NCI-H82 treated with DMSO at 0.1 percent for 48 hours (cell line): Measurements from ENCODE around the gene USP48.
A peak's percentile ranks its signal among the peaks of the same experiment; 100 is the strongest.
"Not testable (repeated sequence)": the region's sequence is repeated elsewhere in the genome, so short reads cannot be mapped to it uniquely, and the experiment has no call there.

ENCODE experiments used
- DNase-seq: peaks from one replicate; lab custom pipeline; 2025; ENCODE audit not compliant: unreplicated experiment; lab: John Stamatoyannopoulos, UW

Gene USP48

DNA sequence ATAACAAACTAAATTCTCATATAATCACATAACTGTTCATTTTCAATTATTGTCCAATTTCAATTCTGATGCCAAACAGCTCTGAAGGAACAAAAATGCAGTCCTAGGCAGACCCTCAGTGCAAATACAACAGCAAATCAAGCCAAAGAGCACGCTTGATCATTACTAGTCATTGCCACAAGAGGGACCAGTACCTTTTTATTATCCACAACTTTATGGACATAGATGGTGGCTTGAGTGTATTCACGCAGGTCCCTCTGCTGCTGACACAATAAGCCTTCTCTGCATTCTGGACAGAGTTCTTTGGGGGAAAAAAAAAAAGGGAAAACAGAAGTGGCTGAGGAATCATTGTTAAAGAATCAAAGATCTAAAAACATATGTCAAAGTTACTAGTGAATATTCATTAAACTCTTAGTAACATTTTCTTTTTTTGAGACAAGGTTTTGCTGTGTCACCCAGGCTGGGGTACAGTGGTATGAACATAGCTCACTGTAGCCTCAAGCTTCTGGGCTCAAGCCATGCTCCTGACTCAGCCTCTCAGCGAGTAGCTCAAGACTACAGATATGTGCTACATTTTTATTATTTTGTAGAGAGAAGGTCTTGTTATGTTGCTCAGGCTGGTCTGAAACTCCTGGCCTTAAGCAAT, 79.5 kb downstream of the USP48 start:
- DNase-seq = peak; percentile 12

DNA sequence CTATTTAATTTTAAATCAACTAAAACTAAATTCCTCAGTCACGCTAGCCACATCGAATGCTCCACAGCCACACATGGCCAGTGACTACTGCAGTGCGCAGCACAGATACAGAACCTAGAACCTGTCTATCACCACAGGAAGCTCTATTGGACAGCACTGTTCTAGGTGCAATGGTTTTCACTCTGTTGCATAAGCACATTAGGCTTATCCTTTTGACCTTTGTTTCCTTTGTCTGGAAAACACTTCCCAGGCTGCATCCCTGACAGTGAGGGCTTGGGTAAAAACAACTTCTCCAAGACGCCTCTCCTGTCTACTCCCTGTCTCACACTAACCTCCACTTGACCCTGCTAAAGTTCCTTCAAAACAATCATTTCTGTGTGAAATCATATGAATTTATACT, 80.2 kb downstream of the USP48 start:
- DNase-seq = no peak

DNA sequence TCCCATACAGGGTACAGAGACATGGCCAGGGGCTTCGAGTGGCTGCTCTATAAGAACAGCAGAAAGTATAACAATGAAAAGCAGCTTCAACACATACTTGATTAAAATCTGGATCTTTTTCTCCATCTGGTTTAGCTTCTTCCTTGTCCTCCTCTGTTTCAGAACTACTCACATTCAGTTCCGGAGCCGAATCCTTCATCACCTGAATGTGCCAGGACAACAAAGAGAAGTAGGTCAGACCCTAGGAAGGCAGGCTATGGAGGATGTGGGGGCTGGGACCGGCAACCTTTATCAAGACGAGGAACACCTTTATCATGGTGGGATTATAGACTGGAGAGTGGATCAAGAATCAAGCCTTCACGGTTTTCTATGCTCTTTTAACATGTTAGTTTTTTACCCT, 81.5 kb downstream of the USP48 start:
- DNase-seq = no peak

DNA sequence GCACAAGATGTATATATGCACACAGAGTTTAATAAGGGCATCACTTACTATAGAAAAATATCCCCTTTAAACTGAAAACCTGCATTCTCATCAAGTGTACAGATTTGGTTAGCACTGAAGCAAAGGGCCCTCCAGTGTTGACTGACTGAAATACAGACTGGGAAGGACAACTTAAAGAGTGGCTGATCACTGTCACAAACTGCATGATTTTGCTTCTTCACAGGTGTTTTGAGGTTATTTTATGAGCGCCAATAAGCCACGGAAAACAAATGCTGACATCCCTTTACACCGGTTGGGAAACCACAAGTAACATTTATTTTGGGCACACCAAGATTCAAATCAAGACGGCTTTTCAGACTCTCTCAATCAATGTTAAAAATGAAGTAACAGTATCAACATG, 82.9 kb downstream of the USP48 start:
- no peak for DNase-seq

DNA sequence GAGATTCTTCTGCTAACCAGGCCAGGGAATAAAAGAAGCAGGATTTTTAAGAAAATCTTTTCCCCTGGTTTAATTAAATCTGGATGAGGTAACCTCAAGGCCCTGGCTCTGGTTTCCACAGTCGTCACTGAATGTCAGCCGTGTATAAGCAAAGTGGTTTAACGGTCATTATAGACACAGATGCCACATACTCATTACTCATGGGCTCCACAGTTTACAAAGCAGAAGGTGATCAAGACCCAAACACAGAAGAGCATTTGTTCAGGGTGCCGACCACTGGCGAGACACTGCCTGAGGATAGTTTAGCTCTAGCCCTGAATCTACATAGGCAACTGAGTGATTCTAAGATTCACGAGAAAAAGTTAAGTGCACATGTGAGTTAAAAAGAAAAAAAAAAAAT, 86.0 kb downstream of the USP48 start:
- DNase-seq = no peak

DNA sequence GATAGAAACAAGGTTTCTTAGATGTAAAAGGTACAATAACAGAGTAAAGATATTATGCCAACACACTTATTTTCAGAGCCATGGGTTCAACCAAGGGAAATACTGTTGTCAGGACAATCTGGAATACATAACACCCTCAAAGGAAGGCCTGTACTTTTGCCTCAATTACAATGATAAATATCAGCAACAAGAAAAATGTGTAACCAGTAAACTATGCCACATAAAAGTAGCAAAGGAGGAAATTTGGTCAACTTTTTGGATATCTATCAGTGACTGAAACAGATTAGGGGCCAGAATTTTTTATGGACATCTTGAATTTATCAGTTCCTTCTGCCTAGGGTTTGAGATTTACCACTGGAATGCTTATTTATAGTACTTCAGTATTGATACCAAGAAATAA, 89.2 kb downstream of the USP48 start:
- no peak for DNase-seq

DNA sequence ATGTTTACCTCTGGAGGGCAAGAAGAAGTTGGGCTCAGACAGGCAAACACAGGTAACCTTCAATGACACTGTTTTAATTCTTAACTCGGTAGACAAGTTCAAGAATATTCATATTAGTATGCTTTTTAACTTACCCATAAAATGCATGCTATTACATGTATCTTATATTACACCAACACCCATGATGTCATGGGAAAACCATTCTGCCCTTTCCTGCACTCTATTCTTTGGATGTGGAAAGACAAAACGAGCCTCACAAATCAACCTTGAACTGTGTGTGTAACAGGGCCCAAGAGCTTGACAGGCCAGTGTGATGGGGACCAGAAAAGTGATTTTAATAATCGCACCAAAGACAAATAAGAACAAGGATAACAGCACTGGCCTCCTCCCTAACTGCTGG, 91.2 kb downstream of the USP48 start:
- no peak for DNase-seq

DNA sequence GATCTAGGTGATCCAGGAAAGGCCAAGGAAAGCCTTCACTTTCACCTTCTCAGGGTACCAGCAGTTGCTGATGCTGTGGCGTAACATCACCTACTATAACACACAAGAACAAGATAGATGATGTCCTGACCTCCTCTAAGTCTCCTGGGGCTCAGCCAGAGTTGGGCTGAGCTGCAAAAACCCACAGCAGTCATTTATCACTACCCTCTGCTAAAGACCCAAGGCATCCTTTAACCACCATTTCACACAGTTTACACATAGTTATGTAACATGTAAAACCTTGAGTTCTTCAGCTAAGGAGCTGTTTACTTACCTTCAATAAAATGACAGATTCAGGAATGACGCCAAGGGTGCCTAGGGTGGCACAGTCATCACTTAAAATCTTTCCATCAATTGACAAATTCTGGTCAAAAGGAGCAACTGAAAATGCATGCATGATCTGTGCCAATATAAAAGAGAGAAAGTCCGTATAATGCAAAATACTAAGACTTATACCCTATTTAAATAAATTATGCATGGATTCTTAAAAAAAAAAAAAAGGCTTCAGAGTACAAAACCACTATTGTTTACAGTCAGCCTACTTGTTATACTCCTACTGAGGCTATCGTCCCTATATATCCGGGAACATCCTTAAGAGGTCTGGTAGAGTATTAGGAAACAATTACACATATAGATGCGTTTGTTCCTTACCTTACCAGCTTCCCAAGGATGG, 93.1 kb downstream of the USP48 start:
- no peak for DNase-seq

DNA sequence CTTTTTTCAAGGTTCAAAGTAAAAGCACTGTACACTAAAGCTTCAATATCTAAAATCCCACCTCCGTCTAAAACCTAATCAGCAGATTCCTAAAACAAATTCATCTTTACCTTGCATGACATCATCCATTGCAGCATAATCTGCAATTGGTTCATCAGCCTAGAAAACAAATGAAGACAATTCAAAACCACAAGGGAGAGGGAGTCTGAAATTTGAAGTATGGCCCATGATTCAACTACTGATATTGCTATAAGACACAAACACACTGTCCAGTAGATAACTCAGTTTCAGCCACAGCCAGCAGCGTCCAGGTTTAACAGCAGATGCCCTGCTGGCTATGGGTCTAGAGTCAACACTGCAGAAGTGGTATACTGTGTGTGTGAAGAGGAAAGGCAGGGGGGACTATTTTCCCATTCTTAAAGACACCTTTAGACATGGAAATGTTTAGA, 95.8 kb downstream of the USP48 start:
- no peak for DNase-seq

DNA sequence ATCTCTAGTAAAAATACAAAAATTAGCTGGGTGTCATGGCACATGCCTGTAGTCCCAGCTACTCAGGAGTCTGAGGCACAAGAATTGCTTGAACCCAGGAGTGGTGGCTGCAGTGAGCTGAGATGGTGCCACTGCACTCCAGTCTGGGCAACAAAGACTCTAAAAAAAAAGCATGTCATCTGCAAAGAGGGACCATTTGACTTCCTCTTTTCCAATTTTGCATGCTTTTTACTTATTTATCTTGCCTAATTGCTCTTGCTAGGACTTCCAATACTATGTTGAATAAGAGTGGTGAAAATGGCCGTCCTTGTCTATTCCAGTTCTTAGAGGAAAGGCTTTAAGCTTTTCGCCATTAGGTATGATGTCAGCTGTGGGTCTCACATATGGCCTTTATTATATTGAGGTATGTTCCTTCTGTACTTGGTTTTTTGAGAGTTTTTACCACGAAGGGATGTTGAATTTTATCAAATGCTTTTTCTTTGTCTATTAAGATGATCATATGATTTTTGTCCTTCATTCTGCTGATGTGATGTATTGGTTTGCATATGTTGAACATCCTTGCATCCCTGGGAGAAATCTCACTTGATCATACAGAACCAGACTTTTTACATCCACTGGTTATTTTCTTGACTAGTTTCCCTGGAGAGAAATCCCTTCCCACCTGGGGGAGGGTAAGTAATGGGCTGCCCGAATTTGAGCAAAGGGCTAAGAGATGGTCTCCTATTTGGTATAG, 96.8 kb downstream of the USP48 start:
- no peak for DNase-seq

DNA sequence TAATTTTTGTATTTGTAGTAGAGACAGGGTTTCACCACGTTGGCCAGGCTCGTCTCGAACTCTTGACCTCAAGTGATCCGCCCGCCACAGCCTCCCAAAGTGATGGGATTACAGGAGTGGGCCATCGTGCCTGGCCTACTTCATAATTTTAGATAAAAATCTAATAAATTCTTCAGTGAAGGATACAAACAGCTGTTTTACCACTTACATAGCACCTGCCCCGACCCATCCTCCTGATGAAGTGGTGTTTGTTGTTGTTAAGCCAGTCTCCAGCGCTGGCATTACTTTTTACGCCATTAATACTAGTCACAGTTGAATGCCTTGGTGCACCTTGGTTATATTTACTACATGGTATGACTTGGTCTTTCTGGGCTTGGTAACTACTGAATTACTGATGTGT, 101.5 kb downstream of the USP48 start:
- DNase-seq = no peak

DNA sequence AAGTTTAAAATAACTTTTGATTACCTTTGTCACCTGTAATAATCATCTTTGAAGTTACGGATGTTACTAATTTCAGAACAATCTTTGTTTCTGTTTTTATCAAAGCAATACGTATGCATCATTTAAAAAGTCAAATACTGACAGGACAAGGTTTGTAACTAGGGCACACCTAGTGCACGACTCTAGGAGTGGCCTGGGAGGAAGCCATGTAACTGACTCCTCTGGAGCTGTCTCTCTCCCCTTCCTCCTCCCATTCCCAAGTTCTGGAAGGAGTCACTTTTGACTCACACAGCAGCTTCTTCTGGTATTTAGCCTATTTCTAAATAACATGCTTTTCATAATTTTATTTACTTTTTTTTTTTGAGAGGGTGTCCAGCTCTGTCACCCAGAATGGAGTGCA, 102.0 kb downstream of the USP48 start:
- no peak for DNase-seq

DNA sequence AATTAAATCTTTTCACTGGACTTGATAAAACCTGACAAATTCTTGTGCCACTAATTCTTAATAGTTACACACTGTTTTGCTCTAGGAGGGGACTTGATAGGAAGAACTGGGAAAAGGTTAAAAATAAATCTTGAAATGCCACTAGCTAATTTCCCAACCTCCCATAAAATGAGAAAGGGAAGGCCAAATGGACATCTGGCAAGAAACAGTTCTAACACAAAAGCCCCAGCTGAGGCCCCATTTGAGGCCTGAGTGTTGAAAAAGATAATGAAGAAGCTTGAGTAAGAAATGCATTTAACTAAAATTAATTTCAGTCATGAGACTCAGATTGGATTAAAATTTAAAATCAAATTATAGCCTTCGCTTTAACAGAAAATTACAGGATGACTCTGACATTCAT, 102.6 kb downstream of the USP48 start:
- no peak for DNase-seq

DNA sequence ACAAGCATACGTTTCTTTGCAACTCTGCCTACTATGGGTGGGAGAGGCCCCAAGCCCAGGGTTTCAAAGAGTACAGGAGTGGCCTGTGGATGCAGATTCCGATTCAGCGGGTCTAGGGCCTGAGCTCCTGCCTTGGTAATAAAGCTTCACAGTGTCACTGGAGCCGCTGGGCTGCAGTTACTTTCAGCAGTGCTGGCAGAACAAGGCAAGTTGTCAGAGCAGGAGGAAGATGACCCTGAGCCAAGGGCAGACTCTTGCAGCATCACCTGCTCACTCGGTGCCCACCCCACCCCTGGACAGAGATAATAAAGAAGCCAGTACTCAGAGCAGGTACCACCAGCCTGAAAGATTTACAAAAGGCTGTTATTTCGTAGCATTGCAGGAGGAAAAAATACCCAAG, 105.8 kb downstream of the USP48 start:
- DNase-seq = no peak

DNA sequence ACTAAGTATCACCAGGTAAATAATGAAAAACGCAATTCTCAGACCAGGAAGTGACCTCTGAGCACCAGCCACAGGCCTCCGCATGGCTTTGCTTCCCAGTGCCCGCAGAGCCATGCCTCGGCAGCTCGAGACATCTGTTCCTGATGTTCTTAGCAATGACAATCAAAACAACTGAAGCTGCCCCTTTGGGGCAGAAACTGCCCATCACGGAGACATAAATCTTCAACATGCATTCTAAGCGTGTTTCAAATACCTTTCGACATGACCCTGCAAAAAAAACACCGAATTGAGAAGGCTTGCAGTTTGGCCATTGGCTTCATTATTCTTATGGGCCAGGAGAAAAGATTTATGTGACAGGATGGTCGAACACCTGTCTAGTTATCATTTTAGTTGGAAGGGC, 108.0 kb downstream of the USP48 start:
- no peak for DNase-seq

DNA sequence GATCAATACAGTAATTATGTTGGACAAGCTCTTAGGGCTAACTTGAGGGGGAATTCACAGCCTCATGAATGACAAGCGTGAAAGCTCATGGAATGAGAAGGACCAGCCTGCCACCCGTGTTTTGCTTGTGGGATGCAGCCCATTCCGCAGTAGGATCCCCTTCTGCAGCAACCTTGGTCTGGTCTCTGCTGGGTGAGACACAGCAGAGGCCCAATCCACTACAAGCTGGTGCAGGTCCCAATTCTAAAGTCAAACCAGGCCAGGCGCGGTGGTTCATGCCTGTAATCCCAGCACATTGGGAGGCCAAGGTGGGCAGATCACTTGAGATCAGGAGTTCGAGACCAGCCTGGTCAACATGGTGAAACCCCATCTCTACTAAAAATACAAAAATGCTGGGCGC, 109.1 kb downstream of the USP48 start:
- DNase-seq = not testable (repeated sequence)

DNA sequence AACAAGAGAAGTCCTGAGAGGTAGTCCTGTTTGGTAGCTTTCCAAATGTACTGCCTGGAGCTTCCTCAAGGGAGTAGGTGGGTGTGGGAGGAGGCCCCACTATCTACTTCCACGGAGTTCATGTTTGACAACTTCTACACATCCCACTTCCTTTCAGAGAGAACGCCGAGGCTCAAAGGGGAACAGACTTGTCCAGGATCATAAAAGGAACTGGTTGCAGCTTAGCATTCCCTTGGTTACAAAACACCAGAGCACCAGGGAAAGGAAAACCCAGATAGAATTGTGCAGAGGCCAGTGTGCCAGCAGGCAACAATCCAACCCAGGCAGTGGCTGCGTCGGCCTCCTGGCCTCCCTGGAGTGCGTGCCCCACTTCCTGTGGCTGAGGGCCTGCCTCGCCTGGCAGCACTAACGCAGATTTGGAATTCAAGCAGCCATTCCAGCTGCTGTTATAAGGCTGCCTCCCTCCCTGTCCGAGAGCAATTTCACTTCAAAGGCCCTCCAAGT, 109.6 kb downstream of the USP48 start:
- DNase-seq = no peak

DNA sequence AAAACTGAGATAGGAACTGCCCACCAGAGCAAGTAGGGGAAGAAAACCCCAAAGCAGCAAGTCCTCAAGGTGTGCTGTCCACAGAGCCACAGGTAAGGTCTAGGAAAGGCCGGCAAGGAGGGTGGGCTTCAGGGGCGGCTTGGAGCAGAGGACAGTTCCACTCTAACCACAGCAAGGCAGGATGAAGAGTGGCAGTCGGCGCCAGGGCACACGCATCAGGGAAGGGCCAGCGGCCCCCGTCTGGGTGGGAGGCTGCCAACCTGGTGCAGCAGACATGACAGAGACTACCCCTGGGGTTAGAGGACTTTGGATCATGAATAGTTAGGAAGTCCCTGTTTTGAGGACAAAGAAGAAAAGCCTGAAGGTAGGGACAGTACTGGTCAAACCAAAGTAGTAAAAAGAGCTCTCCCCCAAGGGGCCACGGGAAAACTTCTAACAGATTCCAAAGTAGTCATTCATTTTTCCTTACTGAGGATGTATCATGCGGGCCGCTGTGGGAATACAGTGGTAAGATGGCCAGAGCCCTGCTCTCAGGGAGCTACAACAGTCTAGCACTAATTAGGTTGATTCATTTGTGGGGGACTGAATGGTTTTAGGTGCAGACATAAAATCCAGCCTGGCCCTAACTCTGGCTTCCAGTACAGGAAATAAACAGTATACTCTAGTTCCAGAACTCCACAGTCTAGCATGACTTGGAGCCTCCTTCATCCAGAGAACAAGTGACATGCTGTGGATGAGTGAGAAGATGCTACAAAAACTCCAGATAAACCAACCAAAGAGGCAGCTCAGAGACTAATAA, 110.3 kb downstream of the USP48 start:
- DNase-seq = no peak

DNA sequence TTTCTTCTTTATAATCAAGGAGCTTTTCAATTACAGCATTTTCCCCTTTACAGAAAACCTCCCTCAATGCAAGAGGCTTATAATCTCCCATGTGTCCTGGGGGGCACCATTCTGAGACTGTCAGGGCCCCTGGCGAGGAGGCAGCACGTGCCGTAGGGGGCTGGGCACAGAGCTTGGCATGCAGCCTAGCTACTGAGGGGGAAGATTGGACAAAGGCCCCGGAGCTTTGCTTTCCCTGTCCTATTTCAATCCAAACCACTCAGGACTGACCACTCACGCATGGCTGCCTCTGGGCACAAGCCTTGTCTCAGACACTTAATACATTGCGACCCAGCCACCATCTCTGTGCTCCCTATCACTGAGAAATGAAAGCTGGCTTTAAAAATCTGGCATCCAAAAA, 111.0 kb downstream of the USP48 start:
- DNase-seq = no peak

DNA sequence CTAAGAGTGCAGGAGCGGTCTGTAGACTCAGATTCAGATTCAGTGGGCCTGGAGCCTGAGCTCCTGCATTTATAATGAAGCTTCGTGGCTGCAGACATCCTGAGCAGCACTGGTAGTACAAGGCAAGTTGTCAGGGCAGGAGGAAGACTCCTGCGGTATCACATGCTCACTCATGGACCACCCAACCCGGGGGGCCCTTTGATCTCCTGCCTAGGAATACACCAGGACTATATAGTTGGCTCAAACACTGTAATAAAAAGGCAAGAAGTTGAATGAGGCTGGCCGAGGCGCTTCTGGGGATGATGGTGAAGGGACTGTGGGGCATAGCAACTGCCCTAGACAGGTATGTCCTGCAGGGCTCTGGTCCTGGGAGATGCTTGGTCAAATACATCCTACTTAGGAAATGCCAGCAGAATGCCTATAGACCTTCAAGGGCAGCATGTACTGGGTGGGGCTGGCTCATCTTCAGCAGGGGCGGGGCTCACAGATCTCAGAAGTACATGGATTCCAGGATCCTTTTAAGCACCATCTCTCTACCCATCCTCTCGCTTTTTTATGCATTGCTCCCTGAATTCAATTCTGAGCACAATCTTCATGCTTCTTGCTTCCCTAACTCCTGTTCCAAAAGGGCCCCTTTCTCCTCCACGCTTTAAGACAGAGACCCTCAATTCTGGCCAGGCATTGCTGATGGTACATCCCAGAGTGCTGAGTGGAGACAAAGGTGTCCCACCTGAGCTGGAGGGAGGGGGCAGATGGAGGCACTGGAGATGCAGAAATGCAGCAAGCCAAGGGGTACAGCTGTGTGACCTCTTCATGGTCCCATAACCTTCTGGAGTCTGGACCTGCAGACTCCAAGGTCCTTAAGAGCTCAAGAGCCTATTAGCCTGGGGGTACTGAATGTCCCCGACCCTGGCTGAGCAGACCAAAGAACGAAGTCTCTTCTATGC, 111.7 kb downstream of the USP48 start:
- DNase-seq = no peak
